Tibial nerve (tissue), 3 donors: Measurements from ENCODE around the gene ANKRD45.
"Not testable (repeated sequence)": the region's sequence is repeated elsewhere in the genome, so short reads cannot be mapped to it uniquely, and the experiment has no call there.

Experiments used
- POLR2A ChIP-seq, 2 donors: fragments of 450-650 bp; IDR thresholded peaks; one replicate each; pipeline ENCODE4 v1.6.1; 2017; ENCODE audit warnings: antibody characterized with exemption in 2 of 2, mild to moderate bottlenecking in 2 of 2, moderate library complexity in 2 of 2
- TF ChIP-seq, protein P1 (sequence below), 5 experiments: fragments of 200-600 bp in 3 of 5; fragments of 450-650 bp in 2 of 5; sonication (generic) in 3 of 5; IDR thresholded peaks; one replicate each; pipeline ENCODE4 v1.5.1; 2016 to 2019; ENCODE audit warnings: antibody characterized with exemption in 5 of 5, mild to moderate bottlenecking in 3 of 5, moderate library complexity in 2 of 5

DNA sequence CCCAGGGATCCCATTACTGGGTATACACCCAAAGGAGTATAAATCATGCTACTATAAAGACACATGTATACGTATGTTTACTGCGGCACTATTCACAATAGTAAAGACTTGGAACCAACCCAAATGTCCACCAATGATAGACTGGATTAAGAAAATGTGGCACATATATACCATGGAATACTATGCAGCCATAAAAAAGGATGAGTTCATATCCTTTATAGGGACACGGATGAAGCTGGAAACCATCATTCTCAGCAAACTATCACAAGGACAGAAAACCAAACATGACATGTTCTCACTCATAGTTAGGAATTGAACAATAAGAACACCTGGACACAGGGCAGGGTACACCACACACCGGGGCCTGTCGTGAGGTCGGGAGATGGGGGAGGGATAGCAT, 31.6 kb upstream of the ANKRD45 start:
- TF ChIP-seq, protein P1, sequence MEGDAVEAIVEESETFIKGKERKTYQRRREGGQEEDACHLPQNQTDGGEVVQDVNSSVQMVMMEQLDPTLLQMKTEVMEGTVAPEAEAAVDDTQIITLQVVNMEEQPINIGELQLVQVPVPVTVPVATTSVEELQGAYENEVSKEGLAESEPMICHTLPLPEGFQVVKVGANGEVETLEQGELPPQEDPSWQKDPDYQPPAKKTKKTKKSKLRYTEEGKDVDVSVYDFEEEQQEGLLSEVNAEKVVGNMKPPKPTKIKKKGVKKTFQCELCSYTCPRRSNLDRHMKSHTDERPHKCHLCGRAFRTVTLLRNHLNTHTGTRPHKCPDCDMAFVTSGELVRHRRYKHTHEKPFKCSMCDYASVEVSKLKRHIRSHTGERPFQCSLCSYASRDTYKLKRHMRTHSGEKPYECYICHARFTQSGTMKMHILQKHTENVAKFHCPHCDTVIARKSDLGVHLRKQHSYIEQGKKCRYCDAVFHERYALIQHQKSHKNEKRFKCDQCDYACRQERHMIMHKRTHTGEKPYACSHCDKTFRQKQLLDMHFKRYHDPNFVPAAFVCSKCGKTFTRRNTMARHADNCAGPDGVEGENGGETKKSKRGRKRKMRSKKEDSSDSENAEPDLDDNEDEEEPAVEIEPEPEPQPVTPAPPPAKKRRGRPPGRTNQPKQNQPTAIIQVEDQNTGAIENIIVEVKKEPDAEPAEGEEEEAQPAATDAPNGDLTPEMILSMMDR (IDR thresholded peaks at IDR 0.05): not testable (repeated sequence)
- not testable (repeated sequence) for TF ChIP-seq POLR2A (IDR thresholded peaks at IDR 0.05)
